Body of pancreas (tissue), 4 donors: ENCODE measurements around the gene ITPK1. TPM values are rescaled to one million over a fixed set of nuclear protein-coding genes. Genes with fewer than 3 reads are reported as not detected.

Source experiments
- ATAC-seq: fragments of 150-250 bp; one replicate; pipeline ENCODE4 v1.9.1; 2016
- DNase-seq, 4 donors: peaks; one replicate each; pipeline ENCODE4 v3.0.0-alpha.2; 2019
- H3K27ac ChIP-seq, 4 donors: fragments of 200-600 bp; sonication (generic); 1 replicate in 3 of 4; 2 replicates in 1 of 4; pipeline versions ENCODE4 v1.5.1 to v1.6.1; 2016 to 2019; ENCODE audit warnings: mild to moderate bottlenecking in 1 of 4, mixed read lengths in 1 of 4, moderate library complexity in 1 of 4
- H3K27me3 ChIP-seq, 2 donors: fragments of 200-600 bp; sonication (generic); one replicate each; pipeline ENCODE4 v1.6.0; 2016; ENCODE audit warnings: mild to moderate bottlenecking in 1 of 2
- H3K36me3 ChIP-seq, 2 donors: fragments of 200-600 bp; sonication (generic); replicated peaks in 1 of 2; 2 replicates each; pipeline ENCODE4 v1.5.1; 2016; ENCODE audit warnings: low read depth in 2 of 2; ENCODE audit not compliant: insufficient read depth in 1 of 2
- H3K4me1 ChIP-seq: fragments of 200-600 bp; sonication (generic); one replicate; pipeline ENCODE4 v1.6.0; 2016
- H3K4me3 ChIP-seq, 2 donors: fragments of 200-600 bp; sonication (generic); 1 replicate in 1 of 2; 2 replicates in 1 of 2; pipeline ENCODE4 v1.5.1; 2016 to 2019
- H3K9me3 ChIP-seq, 3 donors: fragments of 200-600 bp; sonication (generic); 1 replicate in 2 of 3; 2 replicates in 1 of 3; pipeline ENCODE4 v1.5.1; 2016
- POLR2A ChIP-seq, 3 donors: fragments of 450-650 bp; IDR thresholded peaks; one replicate each; pipeline ENCODE4 v1.6.1; 2016; ENCODE audit warnings: antibody characterized with exemption in 3 of 3, mild to moderate bottlenecking in 2 of 3
- WGBS, 2 donors: methylation state at CpG; one replicate each; pipeline ENCODE4 v1.1.5; 2017; 5-methylcytosine and 5-hydroxymethylcytosine counted together
- intact Hi-C: fragments of 100-400 bp; cut with DNase I; formaldehyde crosslinking; loops from one replicate; pipeline ENCODE4 v1.15.1; 2023
- total RNA-seq, 2 donors: library from RNA; depleted of rRNA; stranded (reverse); fragments of >200 nt; gene quantifications; one replicate each; pipeline ENCODE4 v1.1.0, GENCODE V29; 2016
- TF ChIP-seq, protein P1 (sequence below), 7 experiments: fragments of 450-650 bp in 4 of 7; fragments of 200-600 bp in 3 of 7; sonication (generic) in 3 of 7; IDR thresholded peaks; one replicate each; pipeline ENCODE4 v1.5.1; 2016 to 2019; ENCODE audit warnings: antibody characterized with exemption in 7 of 7

Gene ITPK1
- total RNA-seq, 2 donors from 2014 or later, result 30.1 to 32.6 TPM

DNA sequence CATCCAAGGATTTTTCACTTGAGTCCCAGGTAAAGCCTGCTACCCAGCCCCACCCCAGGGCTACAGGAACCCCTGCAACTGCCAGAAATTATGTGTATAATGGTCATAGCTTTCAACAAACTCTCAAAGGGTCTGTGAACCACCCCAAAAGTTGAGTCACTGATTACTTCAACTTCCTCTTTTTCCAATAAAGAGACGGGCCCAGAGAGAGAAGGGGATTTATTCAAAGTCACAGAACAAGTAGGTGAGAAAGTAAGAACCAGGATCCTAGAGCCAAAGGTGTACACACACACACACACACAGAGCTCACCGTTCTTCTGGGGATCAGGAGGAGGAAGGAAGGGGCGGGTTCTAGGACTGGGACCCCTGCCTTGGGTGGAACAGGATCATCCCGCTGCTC lies 4.8 kb upstream of the ITPK1 start:
- H3K36me3 ChIP-seq, result no peaks in the 10 kb centered on the region
- TF ChIP-seq, protein P1, sequence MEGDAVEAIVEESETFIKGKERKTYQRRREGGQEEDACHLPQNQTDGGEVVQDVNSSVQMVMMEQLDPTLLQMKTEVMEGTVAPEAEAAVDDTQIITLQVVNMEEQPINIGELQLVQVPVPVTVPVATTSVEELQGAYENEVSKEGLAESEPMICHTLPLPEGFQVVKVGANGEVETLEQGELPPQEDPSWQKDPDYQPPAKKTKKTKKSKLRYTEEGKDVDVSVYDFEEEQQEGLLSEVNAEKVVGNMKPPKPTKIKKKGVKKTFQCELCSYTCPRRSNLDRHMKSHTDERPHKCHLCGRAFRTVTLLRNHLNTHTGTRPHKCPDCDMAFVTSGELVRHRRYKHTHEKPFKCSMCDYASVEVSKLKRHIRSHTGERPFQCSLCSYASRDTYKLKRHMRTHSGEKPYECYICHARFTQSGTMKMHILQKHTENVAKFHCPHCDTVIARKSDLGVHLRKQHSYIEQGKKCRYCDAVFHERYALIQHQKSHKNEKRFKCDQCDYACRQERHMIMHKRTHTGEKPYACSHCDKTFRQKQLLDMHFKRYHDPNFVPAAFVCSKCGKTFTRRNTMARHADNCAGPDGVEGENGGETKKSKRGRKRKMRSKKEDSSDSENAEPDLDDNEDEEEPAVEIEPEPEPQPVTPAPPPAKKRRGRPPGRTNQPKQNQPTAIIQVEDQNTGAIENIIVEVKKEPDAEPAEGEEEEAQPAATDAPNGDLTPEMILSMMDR (IDR thresholded peaks at IDR 0.05), result no peak
- TF ChIP-seq POLR2A (IDR thresholded peaks at IDR 0.05), result no peak
- WGBS, 2 donors, result 70 to 75% methylated on average over 4 of the region's 4 CpGs
- no peaks in the 10 kb centered on the region for H3K27me3 ChIP-seq
- ATAC-seq (no peak), DNase-seq (no peak)
- H3K4me3 ChIP-seq, result no peak overlapping the region
- no peak overlapping the region for H3K27ac ChIP-seq
- intact Hi-C loops, result no loop called here
- H3K4me1 ChIP-seq, result peaks cover 13% of the 10 kb centered on the region
- no peaks in the 10 kb centered on the region for H3K9me3 ChIP-seq

DNA sequence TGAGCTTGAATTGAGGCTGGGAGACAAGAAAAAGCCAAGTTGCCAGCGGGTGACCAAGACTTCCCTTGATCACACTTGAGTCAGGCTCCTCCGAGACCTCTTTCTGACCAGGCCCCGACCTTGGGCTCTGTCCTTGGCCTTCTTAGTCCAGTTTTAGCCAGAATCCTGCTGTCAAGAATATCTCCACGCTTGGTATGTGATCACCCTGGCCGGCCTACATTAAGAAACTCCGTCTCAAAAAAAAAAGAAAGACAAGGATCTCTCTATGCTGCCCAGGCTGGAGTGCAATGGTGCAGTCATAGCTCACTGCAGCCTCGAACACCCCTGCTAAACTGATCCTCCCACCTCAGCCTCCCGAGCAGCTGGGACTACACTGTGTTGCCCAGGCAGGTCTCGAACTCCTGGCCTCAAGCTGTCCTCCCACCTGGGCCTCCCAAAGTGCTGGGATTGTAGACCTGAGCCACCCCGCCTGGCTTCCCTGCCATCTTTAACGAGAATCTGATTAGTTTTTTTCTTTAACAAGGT lies 1.0 kb upstream of the ITPK1 start:
- 76 to 85% methylated on average over 11 of the region's 11 CpGs for WGBS, 2 donors
- no peak overlapping the region for H3K4me3 ChIP-seq
- ATAC-seq (no peak), DNase-seq (no peak)
- no peaks in the 10 kb centered on the region for H3K27me3 ChIP-seq
- no peaks in the 10 kb centered on the region for H3K9me3 ChIP-seq
- no peak for TF ChIP-seq POLR2A (IDR thresholded peaks at IDR 0.05)
- TF ChIP-seq, protein P1 (IDR thresholded peaks at IDR 0.05), result no peak
- H3K4me1 ChIP-seq, result peaks cover 32% of the 10 kb centered on the region
- intact Hi-C loops, result loop anchor here (10.0 kb wide), 1 partner anchor 58 kb away; no protein-coding TSS in a partner anchor
- H3K27ac ChIP-seq, result peak overlapping the region in 3 of 4 donors; percentile 92 to 97 (median 93)
- H3K36me3 ChIP-seq, result no peaks in the 10 kb centered on the region

DNA sequence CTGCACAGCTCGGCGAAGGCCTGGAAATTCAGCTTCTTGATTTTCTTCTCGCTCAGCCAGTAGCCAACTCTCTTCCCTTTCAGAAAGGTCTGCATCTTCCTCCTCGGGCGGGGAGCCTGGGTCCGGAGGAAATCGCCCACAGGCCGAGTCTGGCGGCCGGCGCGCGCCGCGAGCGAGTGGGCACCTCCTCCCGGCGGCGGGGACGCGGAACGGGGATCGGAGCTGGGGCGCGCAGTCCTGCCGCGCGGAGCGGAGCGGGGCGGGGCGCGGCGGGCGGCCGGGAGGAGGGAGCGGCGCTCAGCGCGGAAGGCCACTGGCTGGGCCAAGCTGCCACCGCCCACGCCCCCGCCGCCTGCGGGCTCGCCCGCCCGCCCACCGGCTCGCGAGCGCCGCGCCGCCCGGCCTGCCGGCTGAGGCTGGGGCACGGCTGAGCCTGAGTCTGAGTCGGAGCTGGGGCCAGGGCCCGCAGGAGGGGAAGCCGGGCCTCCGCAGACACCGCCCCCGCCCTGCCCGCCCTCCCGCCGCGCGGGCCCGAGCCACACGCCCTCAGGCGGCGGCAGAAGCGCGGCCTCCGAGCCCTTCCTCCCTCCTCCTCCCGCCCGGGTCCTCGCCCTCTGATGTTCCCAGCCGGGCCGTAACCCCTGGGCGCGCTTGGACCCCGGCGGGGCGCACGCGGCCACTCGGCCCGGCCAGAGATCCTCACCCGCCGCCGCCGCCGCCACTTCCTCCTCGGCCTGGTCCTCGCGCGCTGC lies 480 bp downstream of the ITPK1 start:
- H3K9me3 ChIP-seq, result no peaks in the 10 kb centered on the region
- TF ChIP-seq, protein P1 (IDR thresholded peaks at IDR 0.05), result peak in 3 of 7 experiments; percentile 13 to 27 (median 25)
- TF ChIP-seq POLR2A (IDR thresholded peaks at IDR 0.05), result peak; percentile 46 to 69 (median 65)
- no peaks in the 10 kb centered on the region for H3K36me3 ChIP-seq
- WGBS, 2 donors, result 0% methylated on average over 7 to 53 of the region's 99 CpGs
- no peaks in the 10 kb centered on the region for H3K27me3 ChIP-seq
- ATAC-seq (peak; percentile 88), DNase-seq (peak; percentile 88 to 91 (median 90))
- peaks cover 27% of the 10 kb centered on the region for H3K4me1 ChIP-seq
- H3K27ac ChIP-seq, result peak overlapping the region; percentile 92 to 97 (median 94)
- peak overlapping the region; percentile 64 to 76 for H3K4me3 ChIP-seq
- intact Hi-C loops, result loop anchor here (10.0 kb wide), 1 partner anchor 60 kb away; no protein-coding TSS in a partner anchor

DNA sequence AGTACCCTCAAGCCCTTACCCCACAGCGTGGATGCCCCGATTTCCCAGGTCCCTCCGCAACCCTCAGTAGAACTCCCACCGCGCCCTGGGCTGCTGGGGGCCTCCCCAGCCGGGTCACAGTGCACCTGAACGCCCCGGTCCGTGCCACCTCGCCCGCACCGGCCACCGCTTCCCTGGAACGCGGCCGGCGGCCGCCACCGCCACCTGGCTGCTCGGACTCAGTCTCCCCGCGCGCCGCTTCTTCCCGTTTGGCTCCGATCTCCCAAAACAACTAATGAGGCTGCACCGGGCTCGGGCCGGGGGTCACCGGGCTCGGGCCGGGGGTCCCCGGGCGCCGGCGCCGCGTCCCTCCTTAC lies 1.0 kb downstream of the ITPK1 start:
- 0% methylated on average over 38 of the region's 38 CpGs; no CpG with 5 or more reads in 1 of the 2 donors for WGBS, 2 donors
- no peaks in the 10 kb centered on the region for H3K36me3 ChIP-seq
- H3K9me3 ChIP-seq, result no peaks in the 10 kb centered on the region
- TF ChIP-seq POLR2A (IDR thresholded peaks at IDR 0.05), result no peak
- TF ChIP-seq, protein P1 (IDR thresholded peaks at IDR 0.05), result peak in 1 of 7 experiments; percentile 27
- DNase-seq, result peak; percentile 33 to 50 (median 38)
- H3K27ac ChIP-seq, result peak overlapping the region; percentile 92 to 97 (median 94)
- no peak for ATAC-seq
- peak overlapping the region; percentile 64 to 76 for H3K4me3 ChIP-seq
- peaks cover 27% of the 10 kb centered on the region for H3K4me1 ChIP-seq
- no peaks in the 10 kb centered on the region for H3K27me3 ChIP-seq
- intact Hi-C loops, result loop anchor here (10.0 kb wide), 1 partner anchor 60 kb away; no protein-coding TSS in a partner anchor
